Measurements from ENCODE around the gene PTRH1. TPM values are rescaled to one million over a fixed set of nuclear protein-coding genes. Genes with fewer than 3 reads are reported as not detected.

PTRH1 gene
- total RNA-seq, 1 donor from 2014 or later: 13.9 TPM

DNA sequence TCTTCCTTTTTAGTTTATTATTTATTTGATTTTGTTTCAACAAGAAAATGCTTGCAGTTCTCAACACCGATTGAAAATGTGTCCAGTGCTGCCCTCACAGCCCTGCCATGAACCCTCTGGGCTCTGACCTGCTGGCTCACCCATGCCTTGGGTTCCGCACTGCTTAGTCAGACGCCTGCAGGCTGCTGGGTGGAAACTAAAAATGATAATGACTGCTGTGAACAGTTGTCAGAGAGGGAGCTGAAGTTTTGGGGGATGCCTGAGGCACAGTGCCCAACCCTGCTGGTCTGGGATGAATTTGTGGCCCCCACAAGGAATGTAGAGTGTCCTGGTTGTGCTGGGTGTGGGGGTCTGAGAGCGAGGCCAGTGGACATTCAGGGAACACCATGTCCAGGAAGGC lies 30.9 kb downstream of the PTRH1 start:
- Histone ChIP-seq H3K36me3 (peaks cover 86% of the 10 kb centered on the region), H3K27ac (replicated peaks) (no peak overlapping the region), H3K9me3 (replicated peaks) (no peaks in the 10 kb centered on the region), H3K4me3 (no peak overlapping the region), H3K27me3 (ENCODE audit: low read depth) (no peaks in the 10 kb centered on the region), H3K4me1 (no peaks in the 10 kb centered on the region)
- TF ChIP-seq, protein P1, sequence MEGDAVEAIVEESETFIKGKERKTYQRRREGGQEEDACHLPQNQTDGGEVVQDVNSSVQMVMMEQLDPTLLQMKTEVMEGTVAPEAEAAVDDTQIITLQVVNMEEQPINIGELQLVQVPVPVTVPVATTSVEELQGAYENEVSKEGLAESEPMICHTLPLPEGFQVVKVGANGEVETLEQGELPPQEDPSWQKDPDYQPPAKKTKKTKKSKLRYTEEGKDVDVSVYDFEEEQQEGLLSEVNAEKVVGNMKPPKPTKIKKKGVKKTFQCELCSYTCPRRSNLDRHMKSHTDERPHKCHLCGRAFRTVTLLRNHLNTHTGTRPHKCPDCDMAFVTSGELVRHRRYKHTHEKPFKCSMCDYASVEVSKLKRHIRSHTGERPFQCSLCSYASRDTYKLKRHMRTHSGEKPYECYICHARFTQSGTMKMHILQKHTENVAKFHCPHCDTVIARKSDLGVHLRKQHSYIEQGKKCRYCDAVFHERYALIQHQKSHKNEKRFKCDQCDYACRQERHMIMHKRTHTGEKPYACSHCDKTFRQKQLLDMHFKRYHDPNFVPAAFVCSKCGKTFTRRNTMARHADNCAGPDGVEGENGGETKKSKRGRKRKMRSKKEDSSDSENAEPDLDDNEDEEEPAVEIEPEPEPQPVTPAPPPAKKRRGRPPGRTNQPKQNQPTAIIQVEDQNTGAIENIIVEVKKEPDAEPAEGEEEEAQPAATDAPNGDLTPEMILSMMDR (IDR thresholded peaks at IDR 0.05; ENCODE audit: borderline replicate concordance): no peak
- intact Hi-C loops (cut with micrococcal nuclease): no loop called here
- DNase-seq: no peak

DNA sequence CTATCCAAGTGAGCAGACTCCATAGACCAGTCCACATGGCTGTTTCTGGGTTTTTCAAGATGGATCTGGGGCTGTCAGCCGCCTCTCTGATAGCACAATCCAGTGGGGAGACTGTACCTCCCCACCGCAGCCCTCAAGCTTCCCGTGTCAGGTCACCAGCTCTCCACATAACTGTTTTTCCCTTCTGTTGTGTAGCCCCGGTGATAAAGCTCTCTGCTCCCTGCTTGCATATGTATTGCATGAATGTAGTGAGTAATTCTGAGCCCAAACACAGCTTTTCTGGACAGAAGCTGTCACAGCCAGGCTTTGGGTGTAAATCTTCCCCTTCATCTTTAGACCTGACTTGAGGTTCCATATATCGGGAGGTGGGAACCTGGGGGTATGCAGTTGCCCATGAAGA lies 31.7 kb downstream of the PTRH1 start:
- Histone ChIP-seq H3K27me3 (ENCODE audit: low read depth) (no peaks in the 10 kb centered on the region), H3K9me3 (replicated peaks) (no peaks in the 10 kb centered on the region), H3K4me1 (no peaks in the 10 kb centered on the region), H3K4me3 (no peak overlapping the region), H3K27ac (replicated peaks) (no peak overlapping the region), H3K36me3 (peaks cover 86% of the 10 kb centered on the region)
- TF ChIP-seq, protein P1 (IDR thresholded peaks at IDR 0.05; ENCODE audit: borderline replicate concordance): no peak
- DNase-seq: no peak
- intact Hi-C loops (cut with micrococcal nuclease): no loop called here

GRCh38 chr9:127682351-127683136 lies 32.9 kb downstream of the PTRH1 start:
- Histone ChIP-seq H3K27me3 (ENCODE audit: low read depth) (no peaks in the 10 kb centered on the region), H3K9me3 (replicated peaks) (no peaks in the 10 kb centered on the region), H3K27ac (replicated peaks) (no peak overlapping the region), H3K36me3 (peaks cover 90% of the 10 kb centered on the region), H3K4me3 (no peak overlapping the region), H3K4me1 (no peaks in the 10 kb centered on the region)
- intact Hi-C loops (cut with micrococcal nuclease): no loop called here
- TF ChIP-seq, protein P1 (IDR thresholded peaks at IDR 0.05; ENCODE audit: borderline replicate concordance): no peak
- no peak for DNase-seq

GRCh38 chr9:127680846-127681245 lies 34.6 kb downstream of the PTRH1 start:
- Histone ChIP-seq H3K4me3 (no peak overlapping the region), H3K36me3 (peaks cover 88% of the 10 kb centered on the region), H3K27me3 (ENCODE audit: low read depth) (no peaks in the 10 kb centered on the region), H3K27ac (replicated peaks) (no peak overlapping the region), H3K9me3 (replicated peaks) (no peaks in the 10 kb centered on the region), H3K4me1 (no peaks in the 10 kb centered on the region)
- TF ChIP-seq, protein P1 (IDR thresholded peaks at IDR 0.05; ENCODE audit: borderline replicate concordance): no peak
- no peak for DNase-seq
- intact Hi-C loops (cut with micrococcal nuclease): no loop called here

DNA sequence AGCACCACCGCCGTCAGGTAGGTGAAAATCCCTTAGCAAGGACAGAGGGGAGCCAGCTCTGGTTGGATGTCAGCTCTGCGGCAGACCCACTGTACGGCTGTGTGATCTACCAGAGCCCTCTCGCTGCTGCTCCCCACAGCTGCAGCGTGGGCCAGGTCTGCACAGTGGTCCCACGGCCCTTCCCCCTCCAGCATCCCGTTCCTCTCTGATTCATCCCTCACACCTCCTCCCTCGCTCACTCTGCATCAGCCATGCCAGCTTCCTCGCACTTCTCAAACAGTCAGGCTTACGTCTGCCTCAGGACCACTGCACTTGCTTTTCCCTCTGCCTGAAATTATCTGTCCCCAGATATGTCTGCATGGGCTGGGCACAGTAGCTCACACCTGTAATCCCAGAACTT lies 35.2 kb downstream of the PTRH1 start:
- intact Hi-C loops (cut with micrococcal nuclease): no loop called here
- H3K27ac ChIP-seq (replicated peaks): no peak overlapping the region
- H3K9me3 ChIP-seq (replicated peaks): no peaks in the 10 kb centered on the region
- H3K27me3 ChIP-seq (ENCODE audit: low read depth): no peaks in the 10 kb centered on the region
- no peaks in the 10 kb centered on the region for H3K4me1 ChIP-seq
- no peak for DNase-seq
- H3K36me3 ChIP-seq: peaks cover 94% of the 10 kb centered on the region
- TF ChIP-seq, protein P1 (IDR thresholded peaks at IDR 0.05; ENCODE audit: borderline replicate concordance): no peak
- H3K4me3 ChIP-seq: no peak overlapping the region

All from left ventricle myocardium inferior (tissue), 1 donor.